ENCODE results near the gene ATP11A. TPM values are rescaled to one million over a fixed set of nuclear protein-coding genes. Genes with fewer than 3 reads are reported as not detected.
A peak's percentile ranks its signal among the peaks of the same experiment; 100 is the strongest.

Gene ATP11A
- 4.2 and 4.5 TPM in 2 replicates for total RNA-seq (2014; rRNA removed; shearing (Covaris generic))

- in situ Hi-C loops (cut with HindIII; ENCODE audit: low sequenced_read_pairs): no loop called here
- DNase-seq (ENCODE audit: low spot score): peak; percentile 85
These were observed at the start of gene ATP11A for GRCh38 chr13:112689303-112690245. Gene ATP11A (plus strand): TSS chr13:112690038. CDS start chr13:112690417, 379 bp downstream.

- in situ Hi-C loops (cut with HindIII; ENCODE audit: low sequenced_read_pairs): no loop called here
- DNase-seq (ENCODE audit: low spot score): no peak
These were observed 48.3 kb upstream of the ATP11A start for GRCh38 chr13:112641456-112642089.

GRCh38 chr13:112642090-112642460, 47.8 kb upstream of the ATP11A start:
- no peak for DNase-seq (ENCODE audit: low spot score)
- in situ Hi-C loops (cut with HindIII; ENCODE audit: low sequenced_read_pairs): no loop called here

GRCh38 chr13:112643759-112644459, 45.9 kb upstream of the ATP11A start:
- in situ Hi-C loops (cut with HindIII; ENCODE audit: low sequenced_read_pairs): no loop called here
- no peak for DNase-seq (ENCODE audit: low spot score)

- DNase-seq (ENCODE audit: low spot score): no peak
- in situ Hi-C loops (cut with HindIII; ENCODE audit: low sequenced_read_pairs): no loop called here
These were observed 44.4 kb upstream of the ATP11A start for GRCh38 chr13:112645327-112645914.

GRCh38 chr13:112647256-112647655, 42.6 kb upstream of the ATP11A start:
- DNase-seq (ENCODE audit: low spot score): no peak
- in situ Hi-C loops (cut with HindIII; ENCODE audit: low sequenced_read_pairs): no loop called here

- in situ Hi-C loops (cut with HindIII; ENCODE audit: low sequenced_read_pairs): no loop called here
- DNase-seq (ENCODE audit: low spot score): no peak
These were observed 41.7 kb upstream of the ATP11A start for GRCh38 chr13:112648101-112648500.

GRCh38 chr13:112648966-112649690, 40.7 kb upstream of the ATP11A start:
- no peak for DNase-seq (ENCODE audit: low spot score)
- in situ Hi-C loops (cut with HindIII; ENCODE audit: low sequenced_read_pairs): no loop called here

- in situ Hi-C loops (cut with HindIII; ENCODE audit: low sequenced_read_pairs): no loop called here
- DNase-seq (ENCODE audit: low spot score): no peak
These were observed 38.5 kb upstream of the ATP11A start for GRCh38 chr13:112651311-112651710.

- DNase-seq (ENCODE audit: low spot score): no peak
- in situ Hi-C loops (cut with HindIII; ENCODE audit: low sequenced_read_pairs): no loop called here
These were observed 37.9 kb upstream of the ATP11A start for GRCh38 chr13:112651750-112652511.

- no peak for DNase-seq (ENCODE audit: low spot score)
- in situ Hi-C loops (cut with HindIII; ENCODE audit: low sequenced_read_pairs): no loop called here
These were observed 37.2 kb upstream of the ATP11A start for GRCh38 chr13:112652512-112653070.

- no peak for DNase-seq (ENCODE audit: low spot score)
- in situ Hi-C loops (cut with HindIII; ENCODE audit: low sequenced_read_pairs): no loop called here
These were observed 36.8 kb upstream of the ATP11A start for GRCh38 chr13:112653071-112653470.

GRCh38 chr13:112655913-112656312, 33.9 kb upstream of the ATP11A start:
- no peak for DNase-seq (ENCODE audit: low spot score)
- in situ Hi-C loops (cut with HindIII; ENCODE audit: low sequenced_read_pairs): no loop called here

- in situ Hi-C loops (cut with HindIII; ENCODE audit: low sequenced_read_pairs): no loop called here
- no peak for DNase-seq (ENCODE audit: low spot score)
These were observed 31.9 kb upstream of the ATP11A start for GRCh38 chr13:112657850-112658445.

- in situ Hi-C loops (cut with HindIII; ENCODE audit: low sequenced_read_pairs): no loop called here
- no peak for DNase-seq (ENCODE audit: low spot score)
These were observed 31.0 kb upstream of the ATP11A start for GRCh38 chr13:112658808-112659207.

GRCh38 chr13:112661291-112661690, 28.5 kb upstream of the ATP11A start:
- DNase-seq (ENCODE audit: low spot score): no peak
- in situ Hi-C loops (cut with HindIII; ENCODE audit: low sequenced_read_pairs): no loop called here

- no peak for DNase-seq (ENCODE audit: low spot score)
- in situ Hi-C loops (cut with HindIII; ENCODE audit: low sequenced_read_pairs): no loop called here
These were observed 25.2 kb upstream of the ATP11A start for GRCh38 chr13:112664501-112665203.

Data from G401 (cell line).